Endodermal cell (in vitro differentiated cells): Measurements from ENCODE around the gene KATNB1. TPM values are rescaled to one million over a fixed set of nuclear protein-coding genes. Genes with fewer than 3 reads are reported as not detected.

Experiments used
- DNase-seq: peaks from one replicate; pipeline ENCODE4 v3.0.0-alpha.2; 2017
- H3K27ac ChIP-seq: 2 replicates; pipeline ENCODE4 v1.5.1; 2013; ENCODE audit warnings: mild to moderate bottlenecking, low read depth, low read length, moderate library complexity
- H3K27me3 ChIP-seq: 2 replicates; pipeline ENCODE4 v1.6.1; 2013; ENCODE audit warnings: mild to moderate bottlenecking, low read length, moderate library complexity; ENCODE audit not compliant: insufficient read depth, control insufficient read depth, poor library complexity, severe bottlenecking
- H3K36me3 ChIP-seq: 2 replicates; pipeline ENCODE4 v1.7.0; 2013; ENCODE audit warnings: mild to moderate bottlenecking, low read length, moderate library complexity; ENCODE audit not compliant: control insufficient read depth, insufficient read depth
- H3K4me1 ChIP-seq: one replicate; pipeline ENCODE4 v1.7.0; 2013; ENCODE audit warnings: low read length; ENCODE audit not compliant: control insufficient read depth, insufficient read depth
- H3K4me3 ChIP-seq: 2 replicates; pipeline ENCODE4 v1.5.1; 2013; ENCODE audit warnings: mild to moderate bottlenecking, low read length, moderate library complexity
- H3K9ac ChIP-seq: 2 replicates; pipeline ENCODE4 v1.6.1; 2013; ENCODE audit warnings: mild to moderate bottlenecking, low read length, moderate library complexity; ENCODE audit not compliant: poor library complexity, severe bottlenecking; ENCODE audit errors: extremely low read depth
- H3K9me3 ChIP-seq: 2 replicates; pipeline ENCODE4 v1.6.1; 2013; ENCODE audit warnings: mild to moderate bottlenecking, low read length, moderate library complexity; ENCODE audit not compliant: control insufficient read depth
- H3K27ac Mint-ChIP-seq: 2 replicates; pipeline ENCODE4 v1.8.0; 2020; ENCODE audit warnings: mixed read lengths
- H3K27me3 Mint-ChIP-seq: 2 replicates; pipeline ENCODE4 v1.8.0; 2021; ENCODE audit warnings: mild to moderate bottlenecking, mixed read lengths; ENCODE audit not compliant: insufficient read depth
- H3K36me3 Mint-ChIP-seq: 2 replicates; pipeline ENCODE4 v1.8.0; 2020; ENCODE audit warnings: low read depth, mixed read lengths
- H3K4me1 Mint-ChIP-seq: 2 replicates; pipeline ENCODE4 v1.8.0; 2020; ENCODE audit warnings: mixed read lengths
- H3K4me3 Mint-ChIP-seq: 2 replicates; pipeline ENCODE4 v1.8.0; 2020; ENCODE audit warnings: mild to moderate bottlenecking, moderate library complexity, mixed read lengths
- H3K9me3 Mint-ChIP-seq: 2 replicates; pipeline ENCODE4 v1.8.0; 2020; ENCODE audit warnings: mild to moderate bottlenecking, mixed read lengths
- WGBS, 2 experiments: methylation state at CpG; one replicate each; pipeline versions ENCODE4 v1.1.5 to v1.1.7; 2013; ENCODE audit warnings: missing lambda C conversion rate in 2 of 2, mixed read lengths in 1 of 2; ENCODE audit not compliant: insufficient coverage in 1 of 2, insufficient read length in 1 of 2; 5-methylcytosine and 5-hydroxymethylcytosine counted together
- total RNA-seq, 2 donors: library from RNA; stranded (reverse); fragmentation: NEBNext Ultra II Directional in 1 of 2; extraction: Animal tissue kit (Norgen Biotek cat#: 25700) in 1 of 2; gene quantifications; 2 replicates in 1 of 2; 3 replicates in 1 of 2; pipeline ENCODE4 v1.2.1, GENCODE V29; 2021
- TF ChIP-seq, protein P1 (sequence below): fragments of 200-600 bp; sonication (generic); conservative IDR thresholded peaks from 2 replicates; pipeline ENCODE4 v1.5.0; 2021; ENCODE audit warnings: antibody characterized with exemption, mild to moderate bottlenecking

The KATNB1 gene
- total RNA-seq, 2 donors from 2014 or later, result 26.1 to 32.4 TPM

DNA sequence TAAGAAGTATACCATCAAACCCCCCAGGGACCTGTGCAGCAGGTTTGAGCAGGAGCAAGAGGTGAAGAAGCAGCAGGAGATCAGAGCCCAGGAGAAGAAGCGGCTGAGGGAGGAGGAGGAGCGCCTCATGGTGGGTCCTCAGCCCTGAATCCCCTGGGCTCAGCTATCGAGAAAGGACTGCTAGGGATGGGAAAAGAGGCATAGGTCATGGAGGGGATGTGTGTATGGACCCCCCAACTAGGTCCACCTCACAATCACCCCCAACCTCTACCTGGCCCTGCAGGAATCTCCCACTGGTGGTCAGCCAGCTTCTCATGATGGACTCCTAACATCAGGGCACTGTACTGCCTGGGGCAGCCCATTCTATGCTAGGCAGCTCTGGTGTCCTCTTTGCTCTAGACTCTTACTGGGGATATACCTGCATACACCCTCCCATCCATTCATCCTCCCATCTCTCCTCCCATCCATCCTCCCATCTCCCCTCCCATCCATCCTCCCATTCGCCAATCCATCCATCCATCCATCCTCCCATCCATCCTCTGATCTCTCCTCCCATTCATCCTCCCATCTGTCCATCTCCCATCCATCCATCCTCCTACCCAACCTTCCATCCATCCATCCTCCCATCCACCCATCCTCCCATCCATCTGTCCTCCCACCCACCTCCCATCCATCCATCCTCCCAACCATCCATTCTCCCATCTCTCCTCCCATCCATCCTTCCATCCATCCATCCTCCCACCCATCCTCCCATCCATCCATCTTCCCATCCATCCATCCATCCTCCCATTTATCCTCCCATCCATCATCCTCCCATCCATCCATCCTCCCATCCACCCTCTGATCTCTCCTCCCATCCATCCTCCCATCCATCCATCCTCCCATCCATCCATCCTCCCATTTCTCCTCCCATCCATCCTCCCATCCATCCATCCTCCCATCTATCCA lies 30.4 kb upstream of the KATNB1 start:
- DNase-seq, result no peak
- no peaks in the 10 kb centered on the region for H3K36me3 ChIP-seq
- peaks cover 9% of the 10 kb centered on the region for H3K27me3 Mint-ChIP-seq
- H3K27ac Mint-ChIP-seq, result no peak overlapping the region
- peaks cover 21% of the 10 kb centered on the region for H3K4me1 Mint-ChIP-seq
- H3K9me3 Mint-ChIP-seq, result no peaks in the 10 kb centered on the region
- TF ChIP-seq, protein P1, sequence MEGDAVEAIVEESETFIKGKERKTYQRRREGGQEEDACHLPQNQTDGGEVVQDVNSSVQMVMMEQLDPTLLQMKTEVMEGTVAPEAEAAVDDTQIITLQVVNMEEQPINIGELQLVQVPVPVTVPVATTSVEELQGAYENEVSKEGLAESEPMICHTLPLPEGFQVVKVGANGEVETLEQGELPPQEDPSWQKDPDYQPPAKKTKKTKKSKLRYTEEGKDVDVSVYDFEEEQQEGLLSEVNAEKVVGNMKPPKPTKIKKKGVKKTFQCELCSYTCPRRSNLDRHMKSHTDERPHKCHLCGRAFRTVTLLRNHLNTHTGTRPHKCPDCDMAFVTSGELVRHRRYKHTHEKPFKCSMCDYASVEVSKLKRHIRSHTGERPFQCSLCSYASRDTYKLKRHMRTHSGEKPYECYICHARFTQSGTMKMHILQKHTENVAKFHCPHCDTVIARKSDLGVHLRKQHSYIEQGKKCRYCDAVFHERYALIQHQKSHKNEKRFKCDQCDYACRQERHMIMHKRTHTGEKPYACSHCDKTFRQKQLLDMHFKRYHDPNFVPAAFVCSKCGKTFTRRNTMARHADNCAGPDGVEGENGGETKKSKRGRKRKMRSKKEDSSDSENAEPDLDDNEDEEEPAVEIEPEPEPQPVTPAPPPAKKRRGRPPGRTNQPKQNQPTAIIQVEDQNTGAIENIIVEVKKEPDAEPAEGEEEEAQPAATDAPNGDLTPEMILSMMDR, result no peak
- no peak overlapping the region for H3K27ac ChIP-seq
- no peak overlapping the region for H3K9ac ChIP-seq
- no peak overlapping the region for H3K4me3 Mint-ChIP-seq
- no peak overlapping the region for H3K4me3 ChIP-seq
- H3K27me3 ChIP-seq, result no peaks in the 10 kb centered on the region
- H3K36me3 Mint-ChIP-seq, result no peaks in the 10 kb centered on the region
- H3K4me1 ChIP-seq, result peaks cover 12% of the 10 kb centered on the region
- no peaks in the 10 kb centered on the region for H3K9me3 ChIP-seq
- 88 to 100% methylated on average over 3 of the region's 4 CpGs for WGBS, 2 experiments

DNA sequence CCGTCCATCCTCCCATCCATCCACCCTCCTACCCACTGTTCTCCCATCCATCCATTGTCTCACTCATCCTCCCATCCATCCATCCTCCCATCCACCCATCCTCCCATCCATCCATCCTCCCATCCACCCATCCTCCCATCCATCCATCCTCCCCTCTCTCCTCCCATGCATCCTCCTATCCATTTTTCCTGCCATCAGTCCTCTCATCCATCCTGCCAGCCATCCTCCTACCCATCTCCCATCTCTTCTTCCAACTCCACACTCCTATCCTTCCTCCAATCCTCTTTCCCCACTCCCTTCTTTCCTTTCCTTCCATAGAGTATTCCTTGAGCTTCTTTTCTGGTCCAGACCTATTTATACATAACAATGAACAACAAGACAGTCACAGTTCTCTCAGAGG lies 28.9 kb upstream of the KATNB1 start:
- H3K36me3 Mint-ChIP-seq, result no peaks in the 10 kb centered on the region
- WGBS, 2 experiments, result 87% methylated on average over 1 of the region's 1 CpG; no CpG with 5 or more reads in 1 of the 2 experiments
- Histone ChIP-seq H3K27ac (no peak overlapping the region), H3K4me1 (peaks cover 5% of the 10 kb centered on the region), H3K4me3 (no peak overlapping the region), H3K9me3 (no peaks in the 10 kb centered on the region), H3K9ac (no peak overlapping the region), H3K27me3 (no peaks in the 10 kb centered on the region), H3K36me3 (no peaks in the 10 kb centered on the region)
- no peak overlapping the region for H3K27ac Mint-ChIP-seq
- TF ChIP-seq, protein P1, result no peak
- peaks cover 12% of the 10 kb centered on the region for H3K4me1 Mint-ChIP-seq
- H3K4me3 Mint-ChIP-seq, result no peak overlapping the region
- no peaks in the 10 kb centered on the region for H3K9me3 Mint-ChIP-seq
- H3K27me3 Mint-ChIP-seq, result peaks cover 10% of the 10 kb centered on the region
- no peak for DNase-seq

GRCh38 chr16:57707331-57707730 lies 28.2 kb upstream of the KATNB1 start:
- H3K9me3 ChIP-seq, result no peaks in the 10 kb centered on the region
- H3K4me3 ChIP-seq, result no peak overlapping the region
- Mint-ChIP-seq H3K27ac (no peak overlapping the region), H3K9me3 (no peaks in the 10 kb centered on the region), H3K4me3 (no peak overlapping the region), H3K27me3 (peaks cover 10% of the 10 kb centered on the region), H3K4me1 (peaks cover 12% of the 10 kb centered on the region), H3K36me3 (no peaks in the 10 kb centered on the region)
- H3K9ac ChIP-seq, result no peak overlapping the region
- H3K36me3 ChIP-seq, result no peaks in the 10 kb centered on the region
- H3K27me3 ChIP-seq, result no peaks in the 10 kb centered on the region
- no peak for DNase-seq
- TF ChIP-seq, protein P1, result no peak
- 89 to 100% methylated on average over 4 to 11 of the region's 11 CpGs for WGBS, 2 experiments
- H3K4me1 ChIP-seq, result peaks cover 5% of the 10 kb centered on the region
- H3K27ac ChIP-seq, result no peak overlapping the region
